ENCODE measurements around the gene NR3C2.
"Not testable (repeated sequence)": the region's sequence is repeated elsewhere in the genome, so short reads cannot be mapped to it uniquely, and the experiment has no call there.

The NR3C2 gene

GRCh38 chr4:148124512-148124911 is 317.7 kb downstream of the NR3C2 start:
- H3K36me3 ChIP-seq (ENCODE audit: insufficient read depth, low read length) = no peaks in the 10 kb centered on the region
- no peaks in the 10 kb centered on the region for H4K20me1 ChIP-seq (ENCODE audit: insufficient read depth, low read length)
- no peak overlapping the region for H3K9ac ChIP-seq (ENCODE audit: low read depth, low read length)
- no peak overlapping the region for H3K27ac ChIP-seq (ENCODE audit: low read length)
- H3K79me2 ChIP-seq (ENCODE audit: insufficient read depth, low read length) = no peaks in the 10 kb centered on the region
- DNase-seq (no peak), ATAC-seq (ENCODE audit: insufficient read depth, low read depth) (no peak)
- H2AFZ ChIP-seq (ENCODE audit: low read depth, low read length) = no peak overlapping the region
- H3K4me2 ChIP-seq (ENCODE audit: insufficient read depth, low read length) = no peak overlapping the region
- H3K4me1 ChIP-seq (ENCODE audit: insufficient read depth, low read length) = no peaks in the 10 kb centered on the region
- H3K27me3 ChIP-seq (ENCODE audit: insufficient read depth, low read length, poor library complexity) = no peaks in the 10 kb centered on the region
- no peak overlapping the region for H3K4me3 ChIP-seq (ENCODE audit: low read depth in 1 of 2, low read length in 2 of 2)
- peaks cover 8% of the 10 kb centered on the region for H3K9me3 ChIP-seq (ENCODE audit: insufficient read depth, low read length, severe bottlenecking)
- TF ChIP-seq EZH2 (IDR thresholded peaks at IDR 0.05; ENCODE audit: borderline replicate concordance, low read depth, low read length, severe bottlenecking) (no peak), CTCF (IDR thresholded peaks at IDR 0.05; ENCODE audit: borderline replicate concordance, extremely low read depth, low read length, poor library complexity, severe bottlenecking) (no peak)

GRCh38 chr4:148123161-148123560 is 319.1 kb downstream of the NR3C2 start:
- not testable (repeated sequence) for H3K9ac ChIP-seq (ENCODE audit: low read depth, low read length); H2AFZ ChIP-seq (ENCODE audit: low read depth, low read length); H3K4me1 ChIP-seq (ENCODE audit: insufficient read depth, low read length); H3K4me3 ChIP-seq (ENCODE audit: low read depth in 1 of 2, low read length in 2 of 2); H3K27me3 ChIP-seq (ENCODE audit: insufficient read depth, low read length, poor library complexity); H3K36me3 ChIP-seq (ENCODE audit: insufficient read depth, low read length); H3K27ac ChIP-seq (ENCODE audit: low read length); ATAC-seq (ENCODE audit: insufficient read depth, low read depth); DNase-seq; H3K79me2 ChIP-seq (ENCODE audit: insufficient read depth, low read length); H4K20me1 ChIP-seq (ENCODE audit: insufficient read depth, low read length); H3K4me2 ChIP-seq (ENCODE audit: insufficient read depth, low read length); H3K9me3 ChIP-seq (ENCODE audit: insufficient read depth, low read length, severe bottlenecking)

GRCh38 chr4:148120216-148120615 is 322.0 kb downstream of the NR3C2 start:
- Histone ChIP-seq H3K27ac (ENCODE audit: low read length) (no peak overlapping the region), H3K9ac (ENCODE audit: low read depth, low read length) (no peak overlapping the region), H3K36me3 (ENCODE audit: insufficient read depth, low read length) (no peaks in the 10 kb centered on the region), H3K9me3 (ENCODE audit: insufficient read depth, low read length, severe bottlenecking) (peaks cover 7% of the 10 kb centered on the region), H2AFZ (ENCODE audit: low read depth, low read length) (no peak overlapping the region), H4K20me1 (ENCODE audit: insufficient read depth, low read length) (no peaks in the 10 kb centered on the region), H3K4me1 (ENCODE audit: insufficient read depth, low read length) (no peaks in the 10 kb centered on the region), H3K4me2 (ENCODE audit: insufficient read depth, low read length) (no peak overlapping the region), H3K4me3 (ENCODE audit: low read depth in 1 of 2, low read length in 2 of 2) (no peak overlapping the region), H3K27me3 (ENCODE audit: insufficient read depth, low read length, poor library complexity) (no peaks in the 10 kb centered on the region), H3K79me2 (ENCODE audit: insufficient read depth, low read length) (no peaks in the 10 kb centered on the region)
- DNase-seq (no peak), ATAC-seq (ENCODE audit: insufficient read depth, low read depth) (no peak)
- no peak for TF ChIP-seq EZH2 (IDR thresholded peaks at IDR 0.05; ENCODE audit: borderline replicate concordance, low read depth, low read length, severe bottlenecking)
- TF ChIP-seq CTCF (IDR thresholded peaks at IDR 0.05; ENCODE audit: borderline replicate concordance, extremely low read depth, low read length, poor library complexity, severe bottlenecking) = no peak

- no peak overlapping the region for H2AFZ ChIP-seq (ENCODE audit: low read depth, low read length)
- H3K4me1 ChIP-seq (ENCODE audit: insufficient read depth, low read length) = no peaks in the 10 kb centered on the region
- H3K79me2 ChIP-seq (ENCODE audit: insufficient read depth, low read length) = no peaks in the 10 kb centered on the region
- no peak overlapping the region for H3K9ac ChIP-seq (ENCODE audit: low read depth, low read length)
- H3K27me3 ChIP-seq (ENCODE audit: insufficient read depth, low read length, poor library complexity) = no peaks in the 10 kb centered on the region
- H3K27ac ChIP-seq (ENCODE audit: low read length) = no peak overlapping the region
- H4K20me1 ChIP-seq (ENCODE audit: insufficient read depth, low read length) = no peaks in the 10 kb centered on the region
- ATAC-seq (ENCODE audit: insufficient read depth, low read depth) = no peak
- no peaks in the 10 kb centered on the region for H3K36me3 ChIP-seq (ENCODE audit: insufficient read depth, low read length)
- H3K4me2 ChIP-seq (ENCODE audit: insufficient read depth, low read length) = no peak overlapping the region
- TF ChIP-seq CTCF (IDR thresholded peaks at IDR 0.05; ENCODE audit: borderline replicate concordance, extremely low read depth, low read length, poor library complexity, severe bottlenecking) (no peak), EZH2 (IDR thresholded peaks at IDR 0.05; ENCODE audit: borderline replicate concordance, low read depth, low read length, severe bottlenecking) (no peak)
- no peak overlapping the region for H3K4me3 ChIP-seq (ENCODE audit: low read depth in 1 of 2, low read length in 2 of 2)
- no peak for DNase-seq
- H3K9me3 ChIP-seq (ENCODE audit: insufficient read depth, low read length, severe bottlenecking) = no peaks in the 10 kb centered on the region
These were observed 323.6 kb downstream of the NR3C2 start for GRCh38 chr4:148118633-148119032.
